Mesothelial cell of epicardium (in vitro differentiated cells): ENCODE results near the gene ZNF14. TPM values are rescaled to one million over a fixed set of nuclear protein-coding genes. Genes with fewer than 3 reads are reported as not detected.
"Not testable (repeated sequence)": the region's sequence is repeated elsewhere in the genome, so short reads cannot be mapped to it uniquely, and the experiment has no call there.

Source experiments
- DNase-seq, 2 experiments: peaks; one replicate each; pipeline ENCODE4 v3.0.0; 2021; ENCODE audit warnings: low spot score in 2 of 2; ENCODE audit not compliant: unreplicated experiment in 2 of 2
- H3K27ac Mint-ChIP-seq: 2 replicates; pipeline ENCODE4 v1.8.0; 2021; ENCODE audit warnings: mixed read lengths
- H3K27me3 Mint-ChIP-seq: 2 replicates; pipeline ENCODE4 v1.8.0; 2021; ENCODE audit warnings: low read depth, mixed read lengths
- H3K36me3 Mint-ChIP-seq: 2 replicates; pipeline ENCODE4 v1.8.0; 2021; ENCODE audit warnings: mixed read lengths
- H3K4me1 Mint-ChIP-seq: 2 replicates; pipeline ENCODE4 v1.8.0; 2021; ENCODE audit warnings: mixed read lengths
- H3K4me3 Mint-ChIP-seq: 2 replicates; pipeline ENCODE4 v1.8.0; 2021; ENCODE audit warnings: mild to moderate bottlenecking, moderate library complexity, mixed read lengths
- H3K9me3 Mint-ChIP-seq: 2 replicates; pipeline ENCODE4 v1.8.0; 2021; ENCODE audit warnings: mixed read lengths
- CTCF ChIP-seq: fragments of 200-600 bp; sonication (generic); IDR thresholded peaks from one replicate; pipeline ENCODE4 v1.5.0; 2021; ENCODE audit warnings: antibody characterized with exemption; ENCODE audit not compliant: unreplicated experiment
- total RNA-seq: library from RNA; stranded (reverse); gene quantifications from 3 replicates; pipeline ENCODE4 v1.2.1, GENCODE V29; 2021

ZNF14 gene
- total RNA-seq, 1 donor from 2014 or later = 11.7 TPM

- no peak for TF ChIP-seq CTCF
- H3K4me3 Mint-ChIP-seq = no peak overlapping the region
- H3K27ac Mint-ChIP-seq = no peak overlapping the region
- no peak for DNase-seq
- H3K27me3 Mint-ChIP-seq = no peaks in the 10 kb centered on the region
- no peaks in the 10 kb centered on the region for H3K36me3 Mint-ChIP-seq
- H3K4me1 Mint-ChIP-seq = no peaks in the 10 kb centered on the region
- peaks cover 4% of the 10 kb centered on the region for H3K9me3 Mint-ChIP-seq
These were observed 14.7 kb upstream of the ZNF14 start for GRCh38 chr19:19747357-19748220.

GRCh38 chr19:19746286-19747213 lies 13.6 kb upstream of the ZNF14 start:
- Mint-ChIP-seq H3K27ac (no peak overlapping the region), H3K9me3 (peaks cover 2% of the 10 kb centered on the region), H3K27me3 (no peaks in the 10 kb centered on the region), H3K4me1 (no peaks in the 10 kb centered on the region), H3K36me3 (no peaks in the 10 kb centered on the region), H3K4me3 (no peak overlapping the region)
- no peak for DNase-seq
- no peak for TF ChIP-seq CTCF

- H3K4me3 Mint-ChIP-seq = no peak overlapping the region
- no peak overlapping the region for H3K27ac Mint-ChIP-seq
- DNase-seq = no peak
- H3K36me3 Mint-ChIP-seq = no peaks in the 10 kb centered on the region
- H3K9me3 Mint-ChIP-seq = no peaks in the 10 kb centered on the region
- no peaks in the 10 kb centered on the region for H3K27me3 Mint-ChIP-seq
- TF ChIP-seq CTCF = no peak
- H3K4me1 Mint-ChIP-seq = no peaks in the 10 kb centered on the region
These were observed 12.8 kb upstream of the ZNF14 start for GRCh38 chr19:19745496-19746285.

GRCh38 chr19:19744641-19745040 lies 11.7 kb upstream of the ZNF14 start:
- Mint-ChIP-seq H3K27me3 (no peaks in the 10 kb centered on the region), H3K36me3 (no peaks in the 10 kb centered on the region), H3K9me3 (no peaks in the 10 kb centered on the region), H3K4me1 (no peaks in the 10 kb centered on the region), H3K27ac (no peak overlapping the region), H3K4me3 (no peak overlapping the region)
- no peak for DNase-seq
- no peak for TF ChIP-seq CTCF

GRCh38 chr19:19743921-19744320 lies 11.0 kb upstream of the ZNF14 start:
- DNase-seq, H3K27me3 Mint-ChIP-seq: not testable (repeated sequence)

More at GRCh38 chr19:19743921-19744320, 11.0 kb upstream of the ZNF14 start:
- not testable (repeated sequence) for H3K4me1 Mint-ChIP-seq, H3K9me3 Mint-ChIP-seq, H3K27ac Mint-ChIP-seq, H3K36me3 Mint-ChIP-seq, H3K4me3 Mint-ChIP-seq
